ENCODE results near the gene TOMM70.
"Not testable (repeated sequence)": the region's sequence is repeated elsewhere in the genome, so short reads cannot be mapped to it uniquely, and the experiment has no call there.

Gene TOMM70

GRCh38 chr3:100400780-100401673 lies at the start of gene TOMM70, which contains the start of gene LNP1:
Gene TOMM70, minus strand, starts transcription at chr3:100401089. Its CDS starts 140 bp downstream, at chr3:100400949.
Gene LNP1, plus strand, starts transcription at chr3:100401539. Its CDS starts 28,191 bp downstream, at chr3:100429730.
- peak; percentile 75 to 100 (median 94) for DNase-seq

GRCh38 chr3:100449214-100449613 lies 48.3 kb upstream of the TOMM70 start:
- no peak for DNase-seq

- DNase-seq, result no peak
These were observed 47.2 kb upstream of the TOMM70 start for GRCh38 chr3:100448079-100448478.

GRCh38 chr3:100447067-100447466 lies 46.2 kb upstream of the TOMM70 start:
- DNase-seq, result not testable (repeated sequence)

GRCh38 chr3:100443690-100444089 lies 42.8 kb upstream of the TOMM70 start:
- DNase-seq, result no peak

GRCh38 chr3:100440895-100441294 lies 40.0 kb upstream of the TOMM70 start:
- DNase-seq, result no peak

- DNase-seq, result no peak
These were observed 37.7 kb upstream of the TOMM70 start for GRCh38 chr3:100438623-100438974.

GRCh38 chr3:100437721-100438622 lies 37.1 kb upstream of the TOMM70 start:
- DNase-seq, result no peak

- no peak for DNase-seq
These were observed 36.1 kb upstream of the TOMM70 start for GRCh38 chr3:100436951-100437350.

- DNase-seq, result no peak
These were observed 28.4 kb upstream of the TOMM70 start for GRCh38 chr3:100429187-100429716.

- DNase-seq, result no peak
These were observed 26.8 kb upstream of the TOMM70 start for GRCh38 chr3:100427699-100428098.

GRCh38 chr3:100426067-100426682 lies 25.3 kb upstream of the TOMM70 start:
- no peak for DNase-seq

- DNase-seq, result peak in 1 of 51 donors; percentile 9
These were observed 24.4 kb upstream of the TOMM70 start for GRCh38 chr3:100425316-100425715.

GRCh38 chr3:100424261-100424660 lies 23.4 kb upstream of the TOMM70 start:
- no peak for DNase-seq

GRCh38 chr3:100423611-100424010 lies 22.7 kb upstream of the TOMM70 start:
- no peak for DNase-seq

- no peak for DNase-seq
These were observed 20.0 kb upstream of the TOMM70 start for GRCh38 chr3:100420885-100421284.

- no peak for DNase-seq
These were observed 18.5 kb upstream of the TOMM70 start for GRCh38 chr3:100419406-100419805.

GRCh38 chr3:100416863-100417262 lies 16.0 kb upstream of the TOMM70 start:
- no peak for DNase-seq

GRCh38 chr3:100416176-100416575 lies 15.3 kb upstream of the TOMM70 start:
- DNase-seq, result no peak

- no peak for DNase-seq
These were observed 12.7 kb upstream of the TOMM70 start for GRCh38 chr3:100413613-100414012.

- DNase-seq, result no peak
These were observed 12.2 kb upstream of the TOMM70 start for GRCh38 chr3:100412912-100413590.

All from hypothalamus (tissue), 51 donors.